ENCODE results near the gene CD248.
A peak's percentile ranks its signal among the peaks of the same experiment; 100 is the strongest.

CD248 gene

DNA sequence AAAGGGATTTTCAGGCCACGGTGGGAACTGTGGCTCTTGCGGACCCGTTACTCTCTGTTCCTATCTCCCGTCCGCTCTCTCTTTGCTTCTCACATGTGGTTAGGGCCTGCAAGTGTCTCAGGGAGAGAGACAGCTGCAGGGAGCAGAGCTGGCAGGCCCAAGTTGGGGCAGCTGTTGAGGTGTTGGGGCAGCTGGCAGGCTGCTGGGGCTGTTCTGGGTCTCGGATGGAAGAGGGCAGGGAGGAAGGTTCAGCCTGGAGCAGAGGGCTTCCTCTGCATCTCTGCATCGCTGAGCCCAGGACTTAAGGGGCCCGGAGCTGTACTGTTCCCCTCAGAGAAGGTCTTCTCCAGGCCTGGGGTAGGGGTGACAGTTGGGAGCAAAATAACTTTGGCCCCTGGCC lies 41.4 kb downstream of the CD248 start:
- no peak for DNase-seq

DNA sequence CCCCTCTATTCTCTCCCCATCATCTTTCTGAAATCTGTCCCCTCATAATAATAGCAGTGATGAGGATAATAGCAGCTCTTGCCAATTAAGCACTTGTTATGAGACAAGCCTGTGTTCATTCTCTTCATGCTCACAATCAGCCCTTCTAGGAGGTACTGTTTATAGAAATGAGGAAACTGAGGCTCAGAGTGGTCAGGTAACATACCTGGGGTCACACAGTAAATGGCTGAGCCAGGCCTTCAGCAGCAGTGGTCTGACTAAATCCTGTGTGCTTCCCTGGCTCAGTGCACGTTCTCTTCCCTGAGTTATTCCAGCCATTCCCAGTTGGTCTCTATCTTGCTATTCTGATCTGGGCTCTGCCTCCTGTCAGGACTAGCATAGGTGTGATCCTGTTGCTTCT lies 42.6 kb downstream of the CD248 start:
- DNase-seq: no peak

DNA sequence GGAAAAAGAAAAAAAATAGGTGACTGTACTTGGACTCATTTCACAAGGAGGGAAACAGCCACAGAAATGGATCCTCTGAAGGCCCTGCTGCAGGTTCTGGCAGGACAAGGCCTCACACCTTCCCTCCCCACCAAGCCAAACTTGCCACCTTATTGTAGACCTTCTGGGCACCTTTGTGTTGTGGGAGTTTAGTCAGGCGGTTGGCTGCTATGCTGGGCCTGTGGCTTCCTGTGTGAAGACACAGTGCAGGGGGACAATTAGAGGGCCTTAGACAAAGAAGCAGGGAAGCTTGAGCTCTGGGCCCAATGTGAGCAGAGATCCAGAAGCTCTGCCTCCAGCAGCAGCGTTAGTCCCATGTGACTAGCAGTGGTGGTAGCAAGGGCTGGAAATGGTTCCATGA lies 44.2 kb downstream of the CD248 start:
- no peak for DNase-seq

- DNase-seq: no peak
Observed at GRCh38 chr11:66271816-66272215, 45.0 kb downstream of the CD248 start.

- peak; percentile 68 for DNase-seq
Observed at GRCh38 chr11:66268952-66269905, 47.6 kb downstream of the CD248 start.

DNA sequence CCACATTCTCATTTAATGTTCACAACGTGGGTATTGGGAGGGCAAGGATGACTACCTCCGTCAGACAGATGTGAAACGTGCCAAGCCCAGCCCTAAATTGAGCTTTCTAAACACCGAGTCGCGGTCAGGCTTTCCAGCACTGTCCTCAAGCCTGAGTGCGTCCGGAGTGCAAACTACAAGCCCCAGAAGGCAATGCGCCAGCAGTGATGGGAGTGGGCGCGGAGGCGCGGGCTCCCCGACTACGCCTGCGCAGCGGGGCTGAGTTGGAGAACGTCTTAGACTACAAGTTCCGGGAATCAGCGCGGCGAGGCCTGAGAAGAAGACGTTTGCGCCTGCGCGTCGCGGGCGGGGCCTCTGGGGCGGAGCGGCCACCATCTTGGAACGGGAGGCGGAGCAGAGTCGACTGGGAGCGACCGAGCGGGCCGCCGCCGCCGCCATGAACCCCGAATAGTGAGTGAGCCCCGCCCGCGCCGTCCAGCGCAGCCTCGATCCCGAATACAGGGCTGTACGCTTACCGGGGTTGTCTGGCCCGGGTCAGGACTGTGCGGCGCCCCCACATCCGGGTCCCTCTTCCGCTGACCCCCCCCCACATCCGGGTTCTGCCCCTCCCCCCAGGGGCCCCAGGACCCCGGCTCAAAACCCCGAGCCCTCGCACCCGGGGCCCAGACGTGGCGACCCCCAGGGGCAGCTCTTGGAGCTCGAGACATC lies 48.4 kb downstream of the CD248 start, which contains the start of gene RAB1B:
Gene RAB1B, plus strand, starts transcription at position 396 of the 708 bp plus-strand sequence. Its CDS starts 41 bp downstream, at position 437.
- DNase-seq: peak; percentile 99

DNA sequence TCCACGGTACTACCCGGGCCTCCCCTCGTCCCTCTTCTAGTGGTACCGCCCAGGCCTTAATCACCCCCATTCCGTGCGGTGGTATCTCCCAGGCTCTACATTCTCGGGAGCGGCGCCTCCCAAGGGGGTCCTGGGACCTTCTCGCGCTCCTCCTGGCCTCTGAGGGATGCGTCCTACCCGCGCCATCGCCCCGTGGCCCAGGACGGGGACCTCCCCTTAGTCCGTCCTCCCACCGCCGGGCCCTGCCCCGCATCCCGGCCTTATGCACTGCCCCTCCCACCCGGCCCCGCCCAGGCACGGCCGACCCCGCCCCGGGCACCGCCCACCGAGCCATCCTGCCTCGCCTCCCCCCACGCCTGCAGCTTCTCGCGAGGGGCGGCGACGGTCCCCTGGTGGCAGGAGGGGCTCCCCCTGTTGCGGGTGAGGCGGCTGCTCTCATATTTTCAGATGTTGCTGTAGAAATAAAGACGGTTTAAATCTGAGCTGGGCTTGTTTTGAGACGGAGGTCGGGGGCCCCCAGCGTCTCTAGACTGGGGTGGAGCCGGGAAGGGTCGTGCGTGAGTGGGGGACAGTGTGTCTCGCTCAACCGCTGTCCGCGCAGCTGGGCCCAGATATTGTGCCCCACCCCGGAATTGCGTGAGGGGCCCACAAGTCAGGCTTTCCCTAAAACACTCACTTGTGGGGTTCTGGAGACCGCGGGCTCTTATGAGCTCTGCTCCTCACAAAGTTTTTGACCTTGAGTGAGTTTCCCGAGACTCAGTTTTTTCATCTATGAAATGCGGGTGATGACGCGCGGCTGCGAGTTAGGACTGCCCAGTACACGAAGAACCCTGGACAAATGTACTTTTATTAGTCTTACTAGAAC lies 49.2 kb downstream of the CD248 start:
- peak; percentile 93 for DNase-seq

GRCh38 chr11:66267039-66267378 lies 49.8 kb downstream of the CD248 start:
- no peak for DNase-seq

DNA sequence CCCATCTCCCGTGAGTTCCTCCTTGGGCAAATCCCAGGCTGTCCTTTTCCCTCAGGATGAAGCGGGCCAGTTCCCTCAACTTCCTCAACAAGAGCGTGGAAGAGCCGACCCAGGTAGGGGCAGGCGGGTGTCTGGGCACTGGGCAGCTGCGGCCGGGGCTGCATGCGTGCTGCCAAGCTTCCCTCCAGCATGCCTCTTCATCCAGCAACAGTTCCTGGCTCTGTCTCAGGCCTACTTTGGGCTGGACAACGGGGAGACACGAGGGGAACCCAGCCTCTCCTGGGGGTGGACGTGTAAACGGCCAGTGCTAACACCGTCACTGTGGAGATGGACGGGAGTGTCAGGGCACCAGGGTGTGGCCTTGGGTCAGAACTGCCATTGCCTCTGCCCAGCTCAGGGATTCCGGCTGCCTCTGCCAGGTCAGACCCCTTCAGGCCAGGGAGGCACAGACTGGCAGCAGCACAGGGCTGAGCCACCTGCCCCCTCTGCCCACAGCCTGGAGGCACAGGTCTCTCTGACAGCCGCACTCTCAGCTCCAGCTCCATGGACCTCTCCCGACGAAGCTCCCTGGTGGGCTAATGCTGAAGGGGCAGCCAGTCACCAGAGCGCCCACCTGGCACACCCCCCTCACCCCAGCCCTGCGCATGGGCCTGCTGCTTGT lies 50.3 kb downstream of the CD248 start:
- no peak for DNase-seq

- DNase-seq: no peak
Observed at GRCh38 chr11:66265531-66266377, 51.1 kb downstream of the CD248 start.

GRCh38 chr11:66264914-66265313 lies 51.9 kb downstream of the CD248 start:
- DNase-seq: no peak
